Breast epithelium (tissue), 4 donors: ENCODE measurements around the gene ABHD8. TPM values are rescaled to one million over a fixed set of nuclear protein-coding genes. Genes with fewer than 3 reads are reported as not detected.

Experiments
- DNase-seq, 2 donors: peaks; one replicate each; pipeline ENCODE4 v3.0.0-alpha.2; 2019; ENCODE audit warnings: low spot score in 2 of 2
- H3K27ac ChIP-seq, 2 donors: fragments of 200-600 bp; sonication (generic) in 1 of 2; one replicate each; pipeline ENCODE4 v1.5.1; 2016 to 2019; ENCODE audit warnings: mild to moderate bottlenecking in 1 of 2
- H3K27me3 ChIP-seq, 2 donors: fragments of 200-600 bp; sonication (generic) in 1 of 2; one replicate each; pipeline versions ENCODE4 v1.5.1 to v1.6.0; 2017 to 2019; ENCODE audit warnings: control low read depth in 1 of 2, mild to moderate bottlenecking in 1 of 2
- H3K36me3 ChIP-seq: fragments of 200-600 bp; one replicate; pipeline ENCODE4 v1.5.1; 2019
- H3K4me1 ChIP-seq, 2 donors: fragments of 200-600 bp; sonication (generic); one replicate each; pipeline ENCODE4 v1.5.1; 2016 to 2019; ENCODE audit warnings: control low read depth in 1 of 2
- H3K4me3 ChIP-seq, 3 donors: fragments of 200-600 bp; sonication (generic); 1 replicate in 2 of 3; 2 replicates in 1 of 3; pipeline ENCODE4 v1.5.1; 2016 to 2019; ENCODE audit warnings: mild to moderate bottlenecking in 3 of 3, moderate library complexity in 2 of 3
- H3K9me3 ChIP-seq, 2 donors: fragments of 200-600 bp; sonication (generic) in 1 of 2; one replicate each; pipeline ENCODE4 v1.5.1; 2016 to 2019; ENCODE audit warnings: control low read depth in 1 of 2
- CTCF ChIP-seq, 3 donors: fragments of 450-650 bp; IDR thresholded peaks; one replicate each; pipeline ENCODE4 v1.5.1; 2016 to 2017; ENCODE audit warnings: antibody characterized with exemption in 3 of 3, mild to moderate bottlenecking in 3 of 3, moderate library complexity in 3 of 3
- POLR2A ChIP-seq: fragments of 450-650 bp; IDR thresholded peaks from one replicate; pipeline ENCODE4 v1.6.1; 2016; ENCODE audit warnings: antibody characterized with exemption, mild to moderate bottlenecking, moderate library complexity
- POLR2AphosphoS5 ChIP-seq, 3 donors: sonication (generic); formaldehyde crosslinking; IDR thresholded peaks; one replicate each; pipeline ENCODE4 v1.6.1; 2017; ENCODE audit warnings: antibody characterized with exemption in 3 of 3
- intact Hi-C: fragments of 100-400 bp; cut with DNase I; formaldehyde crosslinking; loops from one replicate; pipeline ENCODE4 v1.15.1; 2023; ENCODE audit warnings: low total_unique reads
- total RNA-seq, 3 donors: library from RNA; depleted of rRNA; stranded (reverse); fragments of >200 nt; gene quantifications; one replicate each; pipeline ENCODE4 v1.1.0, GENCODE V29; 2016

Gene ABHD8
- total RNA-seq, 3 donors from 2014 or later, result 6.7 to 14.4 (median 11.0) TPM

- H3K4me1 ChIP-seq, result no peaks in the 10 kb centered on the region
- no peaks in the 10 kb centered on the region for H3K9me3 ChIP-seq
- no peak overlapping the region for H3K4me3 ChIP-seq
- no peaks in the 10 kb centered on the region for H3K36me3 ChIP-seq
- peak overlapping the region; percentile 48 to 84 for H3K27ac ChIP-seq
- intact Hi-C loops, result loop anchor here (5.0 kb wide), 1 partner anchor 500 kb away; the partner anchor contains the start of gene JAK3
- H3K27me3 ChIP-seq, result no peaks in the 10 kb centered on the region
- no peak for DNase-seq
- TF ChIP-seq POLR2A (no peak), POLR2AphosphoS5 (IDR thresholded peaks at IDR 0.05) (peak in 1 of 3 donors; percentile 16)
These were observed 44.1 kb upstream of the ABHD8 start for GRCh38 chr19:17347361-17347760.

- DNase-seq, result peak in 1 of 2 donors; percentile 75
- intact Hi-C loops, result loop anchor here (5.0 kb wide), 1 partner anchor 501 kb away; the partner anchor contains the start of gene JAK3
- no peaks in the 10 kb centered on the region for H3K36me3 ChIP-seq
- no peaks in the 10 kb centered on the region for H3K9me3 ChIP-seq
- no peaks in the 10 kb centered on the region for H3K27me3 ChIP-seq
- H3K4me1 ChIP-seq, result no peaks in the 10 kb centered on the region
- TF ChIP-seq POLR2AphosphoS5 (IDR thresholded peaks at IDR 0.05) (no peak), CTCF (IDR thresholded peaks at IDR 0.05) (peak; percentile 93 to 95 (median 95))
- peak overlapping the region; percentile 26 to 27 for H3K27ac ChIP-seq
- H3K4me3 ChIP-seq, result no peak overlapping the region
These were observed 43.0 kb upstream of the ABHD8 start for GRCh38 chr19:17346109-17346671.

GRCh38 chr19:17341845-17342244 is 38.6 kb upstream of the ABHD8 start:
- H3K36me3 ChIP-seq, result no peaks in the 10 kb centered on the region
- DNase-seq, result no peak
- peaks cover 0 to 9% of the 10 kb centered on the region in 2 donors for H3K4me1 ChIP-seq
- intact Hi-C loops, result no loop called here
- no peaks in the 10 kb centered on the region for H3K9me3 ChIP-seq
- H3K27ac ChIP-seq, result no peak overlapping the region
- H3K4me3 ChIP-seq, result no peak overlapping the region
- no peak for TF ChIP-seq POLR2A
- no peak for TF ChIP-seq POLR2AphosphoS5 (IDR thresholded peaks at IDR 0.05)
- no peak for TF ChIP-seq CTCF (IDR thresholded peaks at IDR 0.05)
- no peaks in the 10 kb centered on the region for H3K27me3 ChIP-seq

GRCh38 chr19:17341386-17341785 is 38.2 kb upstream of the ABHD8 start:
- H3K9me3 ChIP-seq, result no peaks in the 10 kb centered on the region
- H3K27ac ChIP-seq, result no peak overlapping the region
- no peak overlapping the region for H3K4me3 ChIP-seq
- intact Hi-C loops, result no loop called here
- no peaks in the 10 kb centered on the region for H3K36me3 ChIP-seq
- H3K27me3 ChIP-seq, result no peaks in the 10 kb centered on the region
- TF ChIP-seq CTCF (IDR thresholded peaks at IDR 0.05), result no peak
- TF ChIP-seq POLR2AphosphoS5 (IDR thresholded peaks at IDR 0.05), result no peak
- TF ChIP-seq POLR2A, result no peak
- no peak for DNase-seq
- peaks cover 0 to 9% of the 10 kb centered on the region in 2 donors for H3K4me1 ChIP-seq

GRCh38 chr19:17340871-17341357 is 37.7 kb upstream of the ABHD8 start:
- no peaks in the 10 kb centered on the region for H3K27me3 ChIP-seq
- H3K9me3 ChIP-seq, result no peaks in the 10 kb centered on the region
- DNase-seq, result no peak
- TF ChIP-seq CTCF (IDR thresholded peaks at IDR 0.05), result no peak
- TF ChIP-seq POLR2A, result no peak
- TF ChIP-seq POLR2AphosphoS5 (IDR thresholded peaks at IDR 0.05), result no peak
- H3K27ac ChIP-seq, result no peak overlapping the region
- H3K4me3 ChIP-seq, result no peak overlapping the region
- peaks cover 0 to 9% of the 10 kb centered on the region in 2 donors for H3K4me1 ChIP-seq
- H3K36me3 ChIP-seq, result no peaks in the 10 kb centered on the region
- intact Hi-C loops, result no loop called here
